NT2/D1 (cell line): Measurements from ENCODE around the gene GGTA1.

ENCODE experiments used
- SUZ12 ChIP-seq: IDR thresholded peaks from 2 replicates; pipeline ENCODE4 v1.6.1; 2011; ENCODE audit not compliant: insufficient read length, insufficient read depth; ENCODE audit errors: extremely low read depth
- ZNF274 ChIP-seq: IDR thresholded peaks from 2 replicates; pipeline ENCODE4 v1.6.1; 2011; ENCODE audit warnings: mild to moderate bottlenecking, low read depth, low read length

DNA sequence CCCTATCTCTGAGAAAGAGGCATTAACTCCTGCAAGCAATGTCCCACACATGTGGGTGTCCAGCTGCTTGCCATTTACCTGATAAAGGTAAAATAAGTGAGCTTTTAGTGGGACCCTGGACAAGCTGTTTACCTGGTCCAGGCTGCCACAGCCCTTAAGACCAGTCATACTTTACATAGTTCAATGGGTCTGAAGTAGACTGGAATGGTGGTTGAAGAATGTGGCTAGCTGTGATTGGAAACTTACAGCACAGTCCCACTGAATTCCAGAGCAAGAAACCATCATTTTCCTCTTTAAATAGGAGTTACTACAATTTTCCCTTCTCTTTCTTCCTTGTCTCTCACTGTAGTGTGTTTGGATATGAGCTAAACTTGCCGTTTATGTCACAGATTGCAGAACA lies 60.6 kb downstream of the GGTA1 start:
- TF ChIP-seq SUZ12 (no peak), ZNF274 (no peak)
